ENCODE measurements around the gene DLX3.
A peak's percentile ranks its signal among the peaks of the same experiment; 100 is the strongest.

DLX3 gene

GRCh38 chr17:50037321-50038107 lies 42.5 kb upstream of the DLX3 start:
- no peak overlapping the region for H3K4me3 ChIP-seq (ENCODE audit: low read depth, low read length)
- DNase-seq (ENCODE audit: low read depth, low spot score): peak; percentile 82
- in situ Hi-C loops (cut with HindIII; ENCODE audit: low sequenced_read_pairs): no loop called here
- no peak for TF ChIP-seq CTCF (IDR thresholded peaks at IDR 0.05; ENCODE audit: low read depth, low read length)

GRCh38 chr17:50036455-50037261 lies 41.6 kb upstream of the DLX3 start:
- in situ Hi-C loops (cut with HindIII; ENCODE audit: low sequenced_read_pairs): no loop called here
- TF ChIP-seq CTCF (IDR thresholded peaks at IDR 0.05; ENCODE audit: low read depth, low read length): no peak
- no peak for DNase-seq (ENCODE audit: low read depth, low spot score)
- H3K4me3 ChIP-seq (ENCODE audit: low read depth, low read length): no peak overlapping the region

- TF ChIP-seq CTCF (IDR thresholded peaks at IDR 0.05; ENCODE audit: low read depth, low read length): no peak
- in situ Hi-C loops (cut with HindIII; ENCODE audit: low sequenced_read_pairs): no loop called here
- no peak for DNase-seq (ENCODE audit: low read depth, low spot score)
- no peak overlapping the region for H3K4me3 ChIP-seq (ENCODE audit: low read depth, low read length)
Observed at GRCh38 chr17:50035945-50036344, 40.9 kb upstream of the DLX3 start.

- TF ChIP-seq CTCF (IDR thresholded peaks at IDR 0.05; ENCODE audit: low read depth, low read length): no peak
- no peak for DNase-seq (ENCODE audit: low read depth, low spot score)
- in situ Hi-C loops (cut with HindIII; ENCODE audit: low sequenced_read_pairs): no loop called here
- H3K4me3 ChIP-seq (ENCODE audit: low read depth, low read length): no peak overlapping the region
Observed at GRCh38 chr17:50035421-50035879, 40.4 kb upstream of the DLX3 start.

GRCh38 chr17:50034498-50035364 lies 39.7 kb upstream of the DLX3 start:
- TF ChIP-seq CTCF (IDR thresholded peaks at IDR 0.05; ENCODE audit: low read depth, low read length): no peak
- no peak for DNase-seq (ENCODE audit: low read depth, low spot score)
- in situ Hi-C loops (cut with HindIII; ENCODE audit: low sequenced_read_pairs): no loop called here
- H3K4me3 ChIP-seq (ENCODE audit: low read depth, low read length): no peak overlapping the region

- DNase-seq (ENCODE audit: low read depth, low spot score): no peak
- in situ Hi-C loops (cut with HindIII; ENCODE audit: low sequenced_read_pairs): no loop called here
- no peak overlapping the region for H3K4me3 ChIP-seq (ENCODE audit: low read depth, low read length)
- no peak for TF ChIP-seq CTCF (IDR thresholded peaks at IDR 0.05; ENCODE audit: low read depth, low read length)
Observed at GRCh38 chr17:50033316-50033715, 38.3 kb upstream of the DLX3 start.

Data from astrocyte of the spinal cord (primary cell).